OCI-LY3 (cell line): Measurements from ENCODE around the gene SLITRK3.

Source experiments
- EZH2phosphoT487 ChIP-seq: fragments of 200-600 bp; shearing (Covaris generic); IDR thresholded peaks from 2 replicates; pipeline ENCODE4 v1.6.1; 2018; ENCODE audit warnings: antibody characterized with exemption, mixed run types, low read depth
- TF ChIP-seq, protein P1 (sequence below): fragments of 200-600, 300-600 bp; sonication (generic); IDR thresholded peaks from 2 replicates; pipeline ENCODE4 v1.5.1; 2014; ENCODE audit warnings: antibody characterized with exemption, low read length, low read depth

DNA sequence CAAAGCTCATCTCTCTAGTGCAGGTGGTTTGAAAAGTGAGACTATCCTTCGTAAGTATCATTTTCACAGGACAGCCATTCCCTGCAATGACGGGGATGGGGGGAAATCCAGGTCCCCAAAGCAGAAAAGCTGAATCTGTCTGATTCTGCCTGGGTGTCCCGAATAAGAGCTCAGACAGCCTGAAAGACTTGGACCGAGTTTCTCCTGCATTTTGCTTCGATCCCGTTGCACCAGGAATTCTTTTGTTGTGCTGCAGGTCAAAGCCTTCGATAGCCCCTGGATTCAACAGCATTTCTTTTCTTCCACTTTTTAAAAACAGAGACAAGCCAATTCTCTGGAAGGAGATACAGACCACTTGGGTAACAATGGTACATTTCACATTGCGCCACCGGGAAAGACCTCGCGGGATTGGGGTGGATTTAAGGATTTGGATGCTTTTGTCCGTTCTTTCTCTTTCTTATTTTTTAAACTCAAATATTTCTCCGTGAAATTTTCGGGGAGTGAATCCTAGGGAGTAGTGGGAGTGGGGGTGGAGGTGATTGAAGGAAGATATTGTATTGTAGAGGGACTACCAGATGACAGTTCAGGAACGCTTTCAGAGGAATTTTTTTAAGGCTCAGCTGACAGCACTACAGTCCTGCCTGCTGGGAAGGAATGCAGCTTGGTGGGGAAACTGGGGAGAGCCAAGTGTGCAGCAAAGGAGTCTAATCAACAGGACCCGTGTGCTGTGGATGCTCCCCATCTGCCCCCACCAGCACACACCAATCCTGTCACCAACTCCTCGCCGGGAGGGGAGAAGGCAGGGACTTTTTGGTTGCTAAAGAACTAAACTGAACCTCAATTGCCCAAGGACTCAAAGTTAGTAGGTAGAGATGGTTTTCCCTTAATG is 2.6 kb downstream of the SLITRK3 start:
- TF ChIP-seq, protein P1, sequence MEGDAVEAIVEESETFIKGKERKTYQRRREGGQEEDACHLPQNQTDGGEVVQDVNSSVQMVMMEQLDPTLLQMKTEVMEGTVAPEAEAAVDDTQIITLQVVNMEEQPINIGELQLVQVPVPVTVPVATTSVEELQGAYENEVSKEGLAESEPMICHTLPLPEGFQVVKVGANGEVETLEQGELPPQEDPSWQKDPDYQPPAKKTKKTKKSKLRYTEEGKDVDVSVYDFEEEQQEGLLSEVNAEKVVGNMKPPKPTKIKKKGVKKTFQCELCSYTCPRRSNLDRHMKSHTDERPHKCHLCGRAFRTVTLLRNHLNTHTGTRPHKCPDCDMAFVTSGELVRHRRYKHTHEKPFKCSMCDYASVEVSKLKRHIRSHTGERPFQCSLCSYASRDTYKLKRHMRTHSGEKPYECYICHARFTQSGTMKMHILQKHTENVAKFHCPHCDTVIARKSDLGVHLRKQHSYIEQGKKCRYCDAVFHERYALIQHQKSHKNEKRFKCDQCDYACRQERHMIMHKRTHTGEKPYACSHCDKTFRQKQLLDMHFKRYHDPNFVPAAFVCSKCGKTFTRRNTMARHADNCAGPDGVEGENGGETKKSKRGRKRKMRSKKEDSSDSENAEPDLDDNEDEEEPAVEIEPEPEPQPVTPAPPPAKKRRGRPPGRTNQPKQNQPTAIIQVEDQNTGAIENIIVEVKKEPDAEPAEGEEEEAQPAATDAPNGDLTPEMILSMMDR, result no peak
- no peak for TF ChIP-seq EZH2phosphoT487
